PC-9 (cell line): ENCODE results near the gene CDH20. TPM values are rescaled to one million over a fixed set of nuclear protein-coding genes. Genes with fewer than 3 reads are reported as not detected.

Source experiments
- BruUV-seq: library from RNA; stranded (reverse); fragments of 400-500 nt; replicated peaks from 2 replicates; lab custom pipeline; 2021; lab: Mats Ljungman, UMichigan
- CTCF ChIA-PET: fragments of 300-600 bp; sonication (Branson Sonifier 250); formaldehyde crosslinking; loops from one replicate; lab custom pipeline; 2022; ENCODE audit warnings: antibody characterized with exemption; lab: Charles Lee
- POLR2A ChIA-PET: fragments of 300-600 bp; sonication (Branson Sonifier 250); formaldehyde crosslinking; loops from one replicate; lab custom pipeline; 2022; ENCODE audit warnings: antibody characterized with exemption; ENCODE audit not compliant: unreplicated experiment; lab: Charles Lee
- DNase-seq, 2 experiments: peaks; one replicate each; pipeline versions ENCODE4 v3.0.0 to v3.0.0-alpha.2; 2015 to 2022; ENCODE audit warnings: mixed read lengths in 1 of 2
- H2AFZ ChIP-seq: fragments of 200-600 bp; sonication (generic); 2 replicates; pipeline ENCODE4 v1.8.1; 2017; ENCODE audit warnings: antibody characterized with exemption
- H3F3A ChIP-seq: fragments of 200-600 bp; sonication (generic); 2 replicates; pipeline ENCODE4 v1.8.1; 2017; ENCODE audit warnings: antibody characterized with exemption, mild to moderate bottlenecking, low read depth; ENCODE audit not compliant: insufficient read depth
- H3K27ac ChIP-seq: fragments of 200-600 bp; sonication (generic); 2 replicates; pipeline ENCODE4 v1.6.1; 2016; ENCODE audit warnings: mixed run types
- H3K27me3 ChIP-seq: fragments of 200-600 bp; sonication (generic); 2 replicates; pipeline ENCODE4 v1.6.1; 2016; ENCODE audit warnings: low read depth, mixed run types; ENCODE audit not compliant: insufficient read depth
- H3K36me3 ChIP-seq: fragments of 200-600 bp; sonication (generic); 2 replicates; pipeline ENCODE4 v1.6.1; 2016; ENCODE audit warnings: low read depth, mixed run types
- H3K4me1 ChIP-seq: fragments of 200-600 bp; sonication (generic); replicated peaks from 2 replicates; pipeline ENCODE4 v1.6.1; 2016; ENCODE audit warnings: mixed run types; ENCODE audit not compliant: insufficient read depth
- H3K4me2 ChIP-seq: fragments of 200-600 bp; sonication (generic); 2 replicates; pipeline ENCODE4 v1.6.1; 2017; ENCODE audit warnings: mixed run types
- H3K4me3 ChIP-seq: fragments of 200-600 bp; sonication (generic); 2 replicates; pipeline ENCODE4 v1.6.1; 2016; ENCODE audit warnings: mixed run types
- H3K79me2 ChIP-seq: fragments of 200-600 bp; sonication (generic); 2 replicates; pipeline ENCODE4 v1.6.1; 2017; ENCODE audit warnings: low read depth, mixed run types
- H3K9me2 ChIP-seq: fragments of 200-600 bp; sonication (generic); 2 replicates; pipeline ENCODE4 v1.8.1; 2017; ENCODE audit warnings: mild to moderate bottlenecking; ENCODE audit not compliant: insufficient read depth
- H3K9me3 ChIP-seq: fragments of 200-600 bp; sonication (generic); 2 replicates; pipeline ENCODE4 v1.8.1; 2016; ENCODE audit warnings: low read depth; ENCODE audit not compliant: insufficient read depth
- H4K20me1 ChIP-seq: fragments of 200-600 bp; sonication (generic); 2 replicates; pipeline ENCODE4 v1.8.1; 2017; ENCODE audit not compliant: insufficient read depth
- EZH2 ChIP-seq: fragments of 200-600 bp; sonication (generic); IDR thresholded peaks from 2 replicates; pipeline ENCODE4 v1.8.0; 2017; ENCODE audit warnings: antibody characterized with exemption, low read depth
- intact Hi-C: fragments of 100-400 bp; cut with micrococcal nuclease; formaldehyde crosslinking; loops from one replicate; pipeline ENCODE4 v1.10.0; 2022; ENCODE audit not compliant: unreplicated experiment
- total RNA-seq: library from RNA; stranded (reverse); gene quantifications from 2 replicates; pipeline ENCODE4 v1.2.3, GENCODE V29; 2021
- TF ChIP-seq, protein P1 (sequence below): fragments of 200-600 bp; sonication (generic); conservative IDR thresholded peaks from 2 replicates; pipeline ENCODE4 v1.6.1; 2017; ENCODE audit warnings: mixed run types, antibody characterized with exemption, mild to moderate bottlenecking, moderate library complexity

CDH20 gene
- total RNA-seq, 1 experiment from 2014 or later = not detected

DNA sequence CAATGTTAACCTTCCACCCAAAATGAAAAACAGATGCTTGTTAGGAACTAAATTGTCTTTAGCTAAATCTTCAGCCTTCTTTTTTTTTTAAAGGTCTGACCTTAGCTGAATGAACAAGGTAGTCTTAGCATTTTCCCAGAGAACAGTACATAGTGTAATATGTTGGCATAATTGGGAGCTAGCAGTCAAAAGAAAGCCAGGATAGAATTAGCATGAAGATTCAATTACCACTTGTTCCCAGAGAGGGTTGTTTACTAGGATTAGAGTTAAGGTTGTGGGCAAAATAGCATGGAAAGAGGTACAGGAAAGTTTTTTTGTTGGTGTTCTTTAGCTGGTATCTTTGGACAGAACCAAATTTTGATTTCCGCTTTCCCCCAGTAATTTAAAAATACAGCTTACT, 6.9 kb downstream of the CDH20 start:
- no peaks in the 10 kb centered on the region for H3F3A ChIP-seq
- TF ChIP-seq EZH2 = no peak
- TF ChIP-seq, protein P1, sequence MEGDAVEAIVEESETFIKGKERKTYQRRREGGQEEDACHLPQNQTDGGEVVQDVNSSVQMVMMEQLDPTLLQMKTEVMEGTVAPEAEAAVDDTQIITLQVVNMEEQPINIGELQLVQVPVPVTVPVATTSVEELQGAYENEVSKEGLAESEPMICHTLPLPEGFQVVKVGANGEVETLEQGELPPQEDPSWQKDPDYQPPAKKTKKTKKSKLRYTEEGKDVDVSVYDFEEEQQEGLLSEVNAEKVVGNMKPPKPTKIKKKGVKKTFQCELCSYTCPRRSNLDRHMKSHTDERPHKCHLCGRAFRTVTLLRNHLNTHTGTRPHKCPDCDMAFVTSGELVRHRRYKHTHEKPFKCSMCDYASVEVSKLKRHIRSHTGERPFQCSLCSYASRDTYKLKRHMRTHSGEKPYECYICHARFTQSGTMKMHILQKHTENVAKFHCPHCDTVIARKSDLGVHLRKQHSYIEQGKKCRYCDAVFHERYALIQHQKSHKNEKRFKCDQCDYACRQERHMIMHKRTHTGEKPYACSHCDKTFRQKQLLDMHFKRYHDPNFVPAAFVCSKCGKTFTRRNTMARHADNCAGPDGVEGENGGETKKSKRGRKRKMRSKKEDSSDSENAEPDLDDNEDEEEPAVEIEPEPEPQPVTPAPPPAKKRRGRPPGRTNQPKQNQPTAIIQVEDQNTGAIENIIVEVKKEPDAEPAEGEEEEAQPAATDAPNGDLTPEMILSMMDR = no peak
- no peak overlapping the region for H3K4me3 ChIP-seq
- no peaks in the 10 kb centered on the region for H3K27me3 ChIP-seq
- H3K9me2 ChIP-seq = no peaks in the 10 kb centered on the region
- no peaks in the 10 kb centered on the region for H3K9me3 ChIP-seq
- CTCF ChIA-PET = no interaction called here
- H3K27ac ChIP-seq = no peak overlapping the region
- no peaks in the 10 kb centered on the region for H3K79me2 ChIP-seq
- intact Hi-C loops = no loop called here
- H3K36me3 ChIP-seq = no peaks in the 10 kb centered on the region
- BruUV-seq = no TSS peak
- no peaks in the 10 kb centered on the region for H3K4me1 ChIP-seq
- H2AFZ ChIP-seq = no peak overlapping the region
- no peak overlapping the region for H3K4me2 ChIP-seq
- no peaks in the 10 kb centered on the region for H4K20me1 ChIP-seq
- DNase-seq = no peak
- POLR2A ChIA-PET = no interaction called here

DNA sequence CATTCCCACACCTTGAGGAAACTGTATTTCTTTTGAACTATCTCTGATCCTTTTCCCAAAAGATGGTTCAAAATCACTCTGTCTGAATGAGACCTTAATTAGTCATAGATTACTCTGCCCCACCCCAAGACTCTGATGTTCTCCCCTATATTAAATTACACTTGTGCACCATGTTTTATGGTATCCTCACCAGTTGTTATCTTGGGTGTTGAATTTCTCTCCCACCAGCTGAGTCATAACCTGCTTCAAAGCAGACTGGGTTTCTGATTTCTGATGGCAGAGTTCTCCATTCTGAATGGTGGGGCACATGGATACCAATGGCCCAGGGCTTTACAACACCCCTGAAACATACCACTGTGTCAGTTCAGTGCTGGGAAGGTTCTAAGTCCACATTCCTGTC, 15.0 kb downstream of the CDH20 start:
- Histone ChIP-seq H3K4me2 (no peak overlapping the region), H3K9me3 (no peaks in the 10 kb centered on the region), H3K4me3 (no peak overlapping the region), H3K27me3 (no peaks in the 10 kb centered on the region), H3K4me1 (no peaks in the 10 kb centered on the region), H3K9me2 (no peaks in the 10 kb centered on the region), H3K27ac (no peak overlapping the region), H4K20me1 (no peaks in the 10 kb centered on the region), H3K36me3 (no peaks in the 10 kb centered on the region), H3F3A (no peaks in the 10 kb centered on the region), H3K79me2 (no peaks in the 10 kb centered on the region), H2AFZ (no peak overlapping the region)
- CTCF ChIA-PET = no interaction called here
- intact Hi-C loops = no loop called here
- POLR2A ChIA-PET = no interaction called here
- TF ChIP-seq, protein P1 = no peak
- TF ChIP-seq EZH2 = no peak
- no peak for DNase-seq
- no TSS peak for BruUV-seq

DNA sequence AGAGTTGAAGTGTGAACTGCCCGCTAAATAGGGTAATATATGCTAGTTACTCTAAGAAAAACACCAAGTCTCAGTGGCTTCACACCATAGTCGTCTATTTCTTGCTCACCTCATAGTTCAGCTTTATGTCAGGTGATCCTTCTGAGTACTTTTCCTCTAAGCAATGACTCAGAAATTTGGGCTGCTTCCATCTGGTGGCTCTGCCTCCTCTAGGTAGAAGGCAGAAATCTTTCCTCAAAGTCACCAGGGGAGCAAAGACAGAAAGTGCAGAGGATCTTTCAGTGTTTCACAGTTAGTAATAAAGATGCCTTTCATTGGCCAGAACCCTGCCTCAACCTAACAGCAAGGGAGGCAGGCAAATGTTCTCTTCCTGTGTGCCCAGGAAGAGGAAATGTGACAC, 17.3 kb downstream of the CDH20 start:
- no peaks in the 10 kb centered on the region for H3K9me3 ChIP-seq
- H3K9me2 ChIP-seq = no peaks in the 10 kb centered on the region
- H3K79me2 ChIP-seq = no peaks in the 10 kb centered on the region
- no peak overlapping the region for H3K27ac ChIP-seq
- CTCF ChIA-PET = no interaction called here
- no peaks in the 10 kb centered on the region for H3F3A ChIP-seq
- H3K4me3 ChIP-seq = no peak overlapping the region
- intact Hi-C loops = no loop called here
- POLR2A ChIA-PET = no interaction called here
- DNase-seq = no peak
- BruUV-seq = no TSS peak
- no peak for TF ChIP-seq EZH2
- TF ChIP-seq, protein P1 = no peak
- no peaks in the 10 kb centered on the region for H3K27me3 ChIP-seq
- H3K4me2 ChIP-seq = no peak overlapping the region
- H3K4me1 ChIP-seq = no peaks in the 10 kb centered on the region
- no peaks in the 10 kb centered on the region for H4K20me1 ChIP-seq
- no peaks in the 10 kb centered on the region for H3K36me3 ChIP-seq
- no peak overlapping the region for H2AFZ ChIP-seq
